MM.1S (cell line): ENCODE data around the gene NME4.

Experiments used
- EZH2 ChIP-seq: fragments of 300-600 bp; sonication (generic); optimal IDR thresholded peaks from 2 replicates; pipeline ENCODE3; 2017; ENCODE audit warnings: low read depth, mild to moderate bottlenecking, antibody characterized with exemption, low read length, mixed read lengths
- TF ChIP-seq, protein P1 (sequence below): fragments of 300-600 bp; sonication (generic); IDR thresholded peaks from 2 replicates; pipeline ENCODE4 v1.5.1; 2016; ENCODE audit warnings: antibody characterized with exemption, low read length, mixed read lengths

DNA sequence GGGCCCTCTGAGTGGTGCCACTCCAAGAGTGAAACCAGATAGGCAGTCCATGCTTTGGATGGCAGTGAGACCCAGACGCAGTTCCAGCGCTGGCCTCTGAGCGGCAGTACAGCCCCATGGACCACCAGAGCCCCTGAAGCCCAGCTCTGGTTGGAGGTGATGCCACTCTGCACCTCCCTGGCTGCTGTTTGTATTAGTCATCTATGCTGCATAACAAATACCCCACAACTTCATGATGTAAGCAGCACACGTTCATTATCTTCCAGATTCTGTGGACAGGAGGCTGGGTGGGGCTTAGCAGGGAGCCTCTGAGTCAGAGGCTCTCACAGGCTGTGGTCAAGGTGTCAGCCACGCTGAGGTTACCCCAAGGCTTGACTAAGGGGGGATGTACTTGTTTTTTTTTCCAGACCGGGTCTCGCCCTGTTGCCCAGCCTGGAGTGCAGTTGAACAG, 5.1 kb upstream of the NME4 start:
- TF ChIP-seq, protein P1, sequence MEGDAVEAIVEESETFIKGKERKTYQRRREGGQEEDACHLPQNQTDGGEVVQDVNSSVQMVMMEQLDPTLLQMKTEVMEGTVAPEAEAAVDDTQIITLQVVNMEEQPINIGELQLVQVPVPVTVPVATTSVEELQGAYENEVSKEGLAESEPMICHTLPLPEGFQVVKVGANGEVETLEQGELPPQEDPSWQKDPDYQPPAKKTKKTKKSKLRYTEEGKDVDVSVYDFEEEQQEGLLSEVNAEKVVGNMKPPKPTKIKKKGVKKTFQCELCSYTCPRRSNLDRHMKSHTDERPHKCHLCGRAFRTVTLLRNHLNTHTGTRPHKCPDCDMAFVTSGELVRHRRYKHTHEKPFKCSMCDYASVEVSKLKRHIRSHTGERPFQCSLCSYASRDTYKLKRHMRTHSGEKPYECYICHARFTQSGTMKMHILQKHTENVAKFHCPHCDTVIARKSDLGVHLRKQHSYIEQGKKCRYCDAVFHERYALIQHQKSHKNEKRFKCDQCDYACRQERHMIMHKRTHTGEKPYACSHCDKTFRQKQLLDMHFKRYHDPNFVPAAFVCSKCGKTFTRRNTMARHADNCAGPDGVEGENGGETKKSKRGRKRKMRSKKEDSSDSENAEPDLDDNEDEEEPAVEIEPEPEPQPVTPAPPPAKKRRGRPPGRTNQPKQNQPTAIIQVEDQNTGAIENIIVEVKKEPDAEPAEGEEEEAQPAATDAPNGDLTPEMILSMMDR = peak; percentile 78
- no peak for TF ChIP-seq EZH2
